ENCODE measurements around the gene ZMYM1.
"Not testable (repeated sequence)": the region's sequence is repeated elsewhere in the genome, so short reads cannot be mapped to it uniquely, and the experiment has no call there.

Gene ZMYM1

GRCh38 chr1:35046730-35047129 lies 32.5 kb upstream of the ZMYM1 start:
- no peak overlapping the region for H3K4me3 ChIP-seq (ENCODE audit: low read length)
- H3K9ac ChIP-seq (ENCODE audit: low read depth, low read length) = no peak overlapping the region
- WGBS = 88% methylated on average over 5 of the region's 5 CpGs
- H3K9me3 ChIP-seq (ENCODE audit: insufficient read depth, low read depth, low read length) = no peaks in the 10 kb centered on the region
- H3K27ac ChIP-seq (ENCODE audit: low read depth, low read length) = no peak overlapping the region
- no peaks in the 10 kb centered on the region for H3K27me3 ChIP-seq (ENCODE audit: insufficient read depth, low read length)
- H3K36me3 ChIP-seq (ENCODE audit: insufficient read depth, low read length) = no peaks in the 10 kb centered on the region
- no peaks in the 10 kb centered on the region for H3K4me1 ChIP-seq (ENCODE audit: insufficient read depth, low read length)

DNA sequence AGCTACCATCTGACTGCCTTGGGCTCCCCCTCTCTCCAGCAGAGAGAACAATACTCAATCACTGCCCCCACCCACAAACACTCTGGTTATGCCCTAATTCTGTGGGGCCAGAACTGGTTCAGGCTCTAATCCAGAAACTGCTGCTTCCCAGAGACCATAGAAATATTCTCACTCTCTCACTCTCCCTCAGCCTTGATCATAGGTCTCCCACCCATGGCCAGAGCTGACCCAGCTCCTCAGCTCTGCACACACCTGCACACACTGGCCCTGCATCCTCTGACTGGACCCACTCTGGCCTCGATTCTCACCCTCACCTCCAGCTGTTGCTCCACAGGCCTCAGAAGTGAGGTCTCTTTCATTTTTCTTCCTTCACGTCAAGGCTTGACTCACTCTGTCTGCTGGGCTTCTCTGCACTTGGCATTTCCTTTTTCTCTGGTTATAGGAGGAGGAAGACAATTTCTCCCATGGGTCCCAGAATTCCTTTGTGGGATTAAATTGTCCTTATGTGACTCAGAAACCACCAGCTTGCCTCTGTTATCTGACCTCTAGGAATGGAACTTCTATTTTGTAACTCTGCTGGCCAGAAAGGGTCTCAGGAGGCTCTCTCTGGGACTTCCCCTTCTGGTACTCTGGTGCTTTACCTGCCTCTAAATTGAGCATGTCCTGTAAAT lies 31.9 kb upstream of the ZMYM1 start:
- Histone ChIP-seq H3K27me3 (ENCODE audit: insufficient read depth, low read length) (no peaks in the 10 kb centered on the region), H3K9ac (ENCODE audit: low read depth, low read length) (no peak overlapping the region), H3K27ac (ENCODE audit: low read depth, low read length) (no peak overlapping the region), H3K4me1 (ENCODE audit: insufficient read depth, low read length) (no peaks in the 10 kb centered on the region), H3K9me3 (ENCODE audit: insufficient read depth, low read depth, low read length) (no peaks in the 10 kb centered on the region), H3K36me3 (ENCODE audit: insufficient read depth, low read length) (no peaks in the 10 kb centered on the region), H3K4me3 (ENCODE audit: low read length) (no peak overlapping the region)
- 90% methylated on average over 2 of the region's 2 CpGs for WGBS

DNA sequence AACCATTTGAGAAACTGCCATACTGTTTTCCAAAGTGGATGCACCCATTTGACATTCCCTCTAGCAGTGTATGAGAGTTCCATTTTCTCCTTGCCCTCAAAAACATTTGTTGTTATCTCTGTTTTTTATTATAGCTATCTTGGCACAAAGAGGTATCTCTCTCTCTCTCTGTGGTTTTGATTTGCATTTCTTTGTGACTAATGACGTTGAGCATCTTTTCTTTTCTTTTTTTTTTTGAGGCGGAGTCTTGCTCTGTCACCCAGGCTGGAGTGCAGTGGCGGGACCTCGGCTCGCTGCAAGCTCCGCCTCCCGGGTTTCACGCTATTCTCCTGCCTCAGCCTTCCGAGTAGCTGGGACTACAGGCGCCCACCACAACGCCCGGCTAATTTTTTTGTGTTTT lies 30.1 kb upstream of the ZMYM1 start:
- H3K27ac ChIP-seq (ENCODE audit: low read depth, low read length) = no peak overlapping the region
- no peaks in the 10 kb centered on the region for H3K4me1 ChIP-seq (ENCODE audit: insufficient read depth, low read length)
- 46% methylated on average over 12 of the region's 12 CpGs for WGBS

DNA sequence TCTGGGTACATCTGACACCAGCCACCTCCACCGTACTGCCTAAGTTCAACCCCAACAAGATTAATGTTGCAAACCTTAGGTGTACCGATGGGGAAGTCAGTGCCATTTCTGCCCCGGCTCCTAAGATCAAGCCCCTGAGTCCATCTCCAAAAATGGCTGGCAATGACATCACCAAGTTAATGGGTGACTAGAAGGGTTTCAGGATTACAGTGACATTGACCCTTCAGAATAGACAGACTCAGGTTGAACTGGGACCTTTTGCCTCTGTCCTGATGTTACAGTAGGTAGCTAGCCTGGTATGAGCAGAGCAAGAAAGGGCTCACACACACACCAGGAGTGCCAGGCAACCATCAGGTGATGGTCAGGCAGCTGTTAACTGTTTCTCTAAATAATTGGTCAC lies 25.8 kb upstream of the ZMYM1 start:
- no peaks in the 10 kb centered on the region for H3K27me3 ChIP-seq (ENCODE audit: insufficient read depth, low read length)
- H3K4me1 ChIP-seq (ENCODE audit: insufficient read depth, low read length) = no peaks in the 10 kb centered on the region
- no peak overlapping the region for H3K9ac ChIP-seq (ENCODE audit: low read depth, low read length)
- H3K27ac ChIP-seq (ENCODE audit: low read depth, low read length) = no peak overlapping the region
- H3K9me3 ChIP-seq (ENCODE audit: insufficient read depth, low read depth, low read length) = no peaks in the 10 kb centered on the region
- 94% methylated on average over 3 of the region's 3 CpGs for WGBS
- H3K36me3 ChIP-seq (ENCODE audit: insufficient read depth, low read length) = no peaks in the 10 kb centered on the region
- H3K4me3 ChIP-seq (ENCODE audit: low read length) = no peak overlapping the region

More for the DNA sequence above, 30.1 kb upstream of the ZMYM1 start:
- no peak overlapping the region for H3K9ac ChIP-seq (ENCODE audit: low read depth, low read length)
- H3K36me3 ChIP-seq (ENCODE audit: insufficient read depth, low read length) = no peaks in the 10 kb centered on the region
- H3K27me3 ChIP-seq (ENCODE audit: insufficient read depth, low read length) = no peaks in the 10 kb centered on the region
- no peak overlapping the region for H3K4me3 ChIP-seq (ENCODE audit: low read length)
- H3K9me3 ChIP-seq (ENCODE audit: insufficient read depth, low read depth, low read length) = no peaks in the 10 kb centered on the region

GRCh38 chr1:35054282-35054681 lies 24.9 kb upstream of the ZMYM1 start:
- not testable (repeated sequence) for H3K4me3 ChIP-seq (ENCODE audit: low read length); H3K27ac ChIP-seq (ENCODE audit: low read depth, low read length); H3K36me3 ChIP-seq (ENCODE audit: insufficient read depth, low read length); H3K9ac ChIP-seq (ENCODE audit: low read depth, low read length); H3K4me1 ChIP-seq (ENCODE audit: insufficient read depth, low read length); H3K27me3 ChIP-seq (ENCODE audit: insufficient read depth, low read length); H3K9me3 ChIP-seq (ENCODE audit: insufficient read depth, low read depth, low read length)
- 94% methylated on average over 2 of the region's 3 CpGs for WGBS

DNA sequence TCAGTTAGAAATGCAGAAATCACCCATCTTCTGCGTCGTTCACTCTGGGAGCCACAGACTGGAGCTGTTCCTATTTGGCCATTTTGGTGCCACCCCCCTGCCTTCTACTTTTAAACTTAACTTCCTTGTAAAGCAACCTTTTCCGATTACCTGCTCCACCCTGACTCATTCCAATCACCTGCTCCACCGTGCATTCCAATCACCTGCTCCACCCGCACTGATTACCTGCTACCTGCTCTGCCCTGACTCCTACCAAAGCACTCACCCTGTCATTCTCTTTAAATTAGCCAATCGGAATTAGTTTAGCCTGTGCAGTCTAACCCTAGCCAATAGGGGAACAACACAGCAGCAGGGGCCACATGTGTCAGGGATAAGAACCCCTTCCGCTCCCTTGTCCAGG lies 20.9 kb upstream of the ZMYM1 start:
- H3K36me3 ChIP-seq (ENCODE audit: insufficient read depth, low read length); H3K4me1 ChIP-seq (ENCODE audit: insufficient read depth, low read length); H3K4me3 ChIP-seq (ENCODE audit: low read length); H3K9ac ChIP-seq (ENCODE audit: low read depth, low read length); H3K27ac ChIP-seq (ENCODE audit: low read depth, low read length); H3K27me3 ChIP-seq (ENCODE audit: insufficient read depth, low read length); H3K9me3 ChIP-seq (ENCODE audit: insufficient read depth, low read depth, low read length): not testable (repeated sequence)
- 91% methylated on average over 7 of the region's 7 CpGs for WGBS

- H3K4me3 ChIP-seq (ENCODE audit: low read length) = no peak overlapping the region
- H3K27me3 ChIP-seq (ENCODE audit: insufficient read depth, low read length) = no peaks in the 10 kb centered on the region
- H3K4me1 ChIP-seq (ENCODE audit: insufficient read depth, low read length) = no peaks in the 10 kb centered on the region
- H3K27ac ChIP-seq (ENCODE audit: low read depth, low read length) = no peak overlapping the region
- H3K36me3 ChIP-seq (ENCODE audit: insufficient read depth, low read length) = no peaks in the 10 kb centered on the region
- 0 out of 2 replicates have a peak, but pooled peaks cover 5% of the 10 kb centered on the region for H3K9me3 ChIP-seq (ENCODE audit: insufficient read depth, low read depth, low read length)
- 98% methylated on average over 2 of the region's 2 CpGs for WGBS
- no peak overlapping the region for H3K9ac ChIP-seq (ENCODE audit: low read depth, low read length)
Observed at GRCh38 chr1:35058988-35059387, 20.2 kb upstream of the ZMYM1 start.

DNA sequence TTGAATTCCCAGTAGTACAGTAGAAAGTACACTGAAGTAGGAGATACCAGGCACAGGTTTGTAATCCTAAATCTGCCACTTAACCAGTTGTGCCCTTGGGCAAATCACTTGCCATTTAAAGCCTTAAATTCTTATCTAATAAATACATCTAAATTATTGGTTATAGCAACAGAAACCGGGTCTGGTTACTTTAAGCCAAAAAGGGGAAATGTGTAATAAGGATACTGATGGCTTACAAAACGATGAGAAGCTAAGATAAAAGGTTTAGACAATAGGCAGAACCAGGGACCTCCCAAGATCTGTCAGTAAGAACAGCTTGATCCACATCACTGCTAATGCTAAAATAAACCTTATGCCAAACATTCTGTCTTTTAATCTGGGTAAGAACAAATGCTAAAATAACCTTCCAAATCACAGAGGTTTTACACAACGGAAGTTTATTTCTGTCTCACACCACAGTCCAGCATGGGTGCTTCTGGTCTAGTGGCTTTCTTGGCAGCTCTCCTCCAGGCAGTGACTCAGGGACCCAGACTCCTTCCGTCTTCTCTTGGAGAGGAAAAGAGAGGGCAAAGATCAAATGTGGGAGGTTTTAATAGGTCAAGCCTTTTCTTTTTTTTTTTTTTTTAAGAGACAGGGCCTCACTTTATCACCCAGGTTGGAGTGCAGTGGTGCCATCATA lies 16.5 kb upstream of the ZMYM1 start:
- Histone ChIP-seq H3K36me3 (ENCODE audit: insufficient read depth, low read length) (no peaks in the 10 kb centered on the region), H3K9ac (ENCODE audit: low read depth, low read length) (no peak overlapping the region), H3K27ac (ENCODE audit: low read depth, low read length) (no peak overlapping the region), H3K4me3 (ENCODE audit: low read length) (no peak overlapping the region), H3K9me3 (ENCODE audit: insufficient read depth, low read depth, low read length) (0 out of 2 replicates have a peak, but pooled peaks cover 5% of the 10 kb centered on the region), H3K4me1 (ENCODE audit: insufficient read depth, low read length) (no peaks in the 10 kb centered on the region), H3K27me3 (ENCODE audit: insufficient read depth, low read length) (no peaks in the 10 kb centered on the region)
- WGBS = 90% methylated on average over 4 of the region's 4 CpGs

DNA sequence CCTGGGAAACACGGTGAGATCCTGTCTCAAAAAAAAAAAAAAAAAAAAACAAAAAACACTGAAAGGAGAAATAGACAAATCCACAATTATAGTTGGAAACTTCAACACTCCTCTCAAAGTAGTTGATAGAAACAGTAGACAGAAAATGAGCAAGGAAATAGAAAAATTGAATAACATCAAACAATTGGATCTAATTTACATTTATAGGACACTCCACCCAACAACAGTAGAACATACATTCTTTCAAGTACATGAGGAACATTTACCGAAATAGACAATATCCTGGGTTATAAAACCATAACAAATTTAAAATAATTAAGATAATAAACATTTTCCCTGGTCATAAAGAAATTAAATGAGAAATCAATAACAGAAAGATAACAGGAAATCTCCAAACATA lies 14.9 kb upstream of the ZMYM1 start:
- Histone ChIP-seq H3K27me3 (ENCODE audit: insufficient read depth, low read length) (no peaks in the 10 kb centered on the region), H3K9ac (ENCODE audit: low read depth, low read length) (no peak overlapping the region), H3K4me3 (ENCODE audit: low read length) (no peak overlapping the region), H3K4me1 (ENCODE audit: insufficient read depth, low read length) (no peaks in the 10 kb centered on the region), H3K36me3 (ENCODE audit: insufficient read depth, low read length) (no peaks in the 10 kb centered on the region), H3K9me3 (ENCODE audit: insufficient read depth, low read depth, low read length) (no peaks in the 10 kb centered on the region), H3K27ac (ENCODE audit: low read depth, low read length) (no peak overlapping the region)
- WGBS = 100% methylated on average over 1 of the region's 2 CpGs

DNA sequence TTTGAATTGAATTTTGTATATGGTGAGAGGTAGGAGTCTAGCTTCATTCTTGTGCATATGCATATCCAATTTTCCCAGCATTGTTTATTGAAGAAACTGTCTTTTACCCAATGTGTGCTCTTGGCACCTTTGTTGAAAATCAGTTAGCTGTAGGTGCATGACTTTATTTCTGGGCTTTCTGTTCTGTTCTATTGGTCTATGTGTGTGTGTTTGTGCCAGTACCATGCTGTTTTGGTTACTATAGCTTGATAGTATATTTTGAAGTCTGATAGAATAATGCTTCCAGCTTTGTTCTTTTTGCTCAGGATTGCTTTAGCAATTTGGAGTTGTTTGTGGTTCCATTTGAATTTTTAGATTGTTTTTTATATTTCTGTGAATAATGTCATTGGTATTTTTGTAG lies 9.4 kb upstream of the ZMYM1 start:
- H3K27me3 ChIP-seq (ENCODE audit: insufficient read depth, low read length) = no peaks in the 10 kb centered on the region
- no peak overlapping the region for H3K27ac ChIP-seq (ENCODE audit: low read depth, low read length)
- no peak overlapping the region for H3K9ac ChIP-seq (ENCODE audit: low read depth, low read length)
- H3K36me3 ChIP-seq (ENCODE audit: insufficient read depth, low read length) = no peaks in the 10 kb centered on the region
- H3K4me3 ChIP-seq (ENCODE audit: low read length) = no peak overlapping the region
- no peaks in the 10 kb centered on the region for H3K9me3 ChIP-seq (ENCODE audit: insufficient read depth, low read depth, low read length)
- H3K4me1 ChIP-seq (ENCODE audit: insufficient read depth, low read length) = no peaks in the 10 kb centered on the region

GRCh38 chr1:35073265-35073811 lies 5.8 kb upstream of the ZMYM1 start:
- Histone ChIP-seq H3K9me3 (ENCODE audit: insufficient read depth, low read depth, low read length) (no peaks in the 10 kb centered on the region), H3K9ac (ENCODE audit: low read depth, low read length) (no peak overlapping the region), H3K27me3 (ENCODE audit: insufficient read depth, low read length) (no peaks in the 10 kb centered on the region), H3K4me3 (ENCODE audit: low read length) (no peak overlapping the region), H3K36me3 (ENCODE audit: insufficient read depth, low read length) (no peaks in the 10 kb centered on the region), H3K27ac (ENCODE audit: low read depth, low read length) (no peak overlapping the region), H3K4me1 (ENCODE audit: insufficient read depth, low read length) (peaks cover 11% of the 10 kb centered on the region; the same call in 1 of the 2 replicates)
- WGBS = 97% methylated on average over 1 of the region's 1 CpG
